ENCODE data around the gene CCL23.
A peak's percentile ranks its signal among the peaks of the same experiment; 100 is the strongest.

CCL23 gene

DNA sequence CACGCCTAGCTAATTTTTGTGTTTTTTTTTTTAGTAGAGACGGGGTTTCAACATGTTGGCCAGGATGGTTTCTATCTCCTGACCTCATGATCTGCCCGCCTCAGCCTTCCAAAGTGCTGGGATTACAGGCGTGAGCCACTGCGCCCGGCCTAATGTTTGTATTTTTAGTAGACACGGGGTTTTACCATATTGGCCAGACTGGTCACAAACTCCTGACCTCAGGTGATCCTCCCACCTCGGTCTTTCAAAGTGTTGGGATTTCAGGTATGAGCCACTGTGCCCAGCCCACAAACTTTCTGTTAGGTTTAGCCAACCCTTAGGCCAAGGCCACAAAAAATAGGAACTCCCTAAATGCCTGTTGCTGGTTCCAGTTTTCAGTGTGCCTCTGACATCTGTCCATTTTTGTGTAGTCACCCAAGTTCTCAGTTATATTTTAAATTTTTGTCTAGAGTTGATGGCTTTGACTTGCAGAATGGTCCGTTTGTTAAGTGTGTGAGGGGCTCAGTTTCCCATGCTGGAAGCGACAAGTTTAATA, 49.2 kb downstream of the CCL23 start:
- DNase-seq (ENCODE audit: low read depth in 1 of 2, low spot score in 1 of 2), result no peak

DNA sequence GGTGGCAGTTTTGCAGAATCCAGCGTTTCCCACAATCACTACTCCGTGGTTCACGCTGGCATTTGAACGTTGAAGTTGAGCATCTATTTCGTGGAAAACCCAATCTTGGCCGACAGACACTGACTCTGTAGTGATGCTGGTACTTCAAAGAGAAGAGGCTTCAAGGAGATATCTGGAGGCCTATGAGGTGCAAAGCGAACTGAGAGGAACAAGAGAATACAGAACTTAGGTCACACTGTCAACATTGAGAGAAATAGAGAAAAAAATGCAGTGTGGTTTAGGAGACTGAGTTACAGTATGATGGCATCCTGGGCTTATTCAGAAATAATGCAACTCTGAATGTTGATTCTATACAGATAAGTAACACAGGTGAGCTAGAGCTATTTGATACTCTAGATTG, 52.5 kb downstream of the CCL23 start:
- Histone ChIP-seq H3K27ac (replicated peaks) (no peak overlapping the region), H3K27me3 (ENCODE audit: insufficient read depth, poor library complexity, severe bottlenecking) (no peaks in the 10 kb centered on the region), H3K4me3 (replicated peaks; ENCODE audit: insufficient read depth, low read length) (no peak overlapping the region)
- no peak for TF ChIP-seq SPI1 (IDR thresholded peaks at IDR 0.05; ENCODE audit: borderline replicate concordance, low read depth)
- TF ChIP-seq, protein P1, sequence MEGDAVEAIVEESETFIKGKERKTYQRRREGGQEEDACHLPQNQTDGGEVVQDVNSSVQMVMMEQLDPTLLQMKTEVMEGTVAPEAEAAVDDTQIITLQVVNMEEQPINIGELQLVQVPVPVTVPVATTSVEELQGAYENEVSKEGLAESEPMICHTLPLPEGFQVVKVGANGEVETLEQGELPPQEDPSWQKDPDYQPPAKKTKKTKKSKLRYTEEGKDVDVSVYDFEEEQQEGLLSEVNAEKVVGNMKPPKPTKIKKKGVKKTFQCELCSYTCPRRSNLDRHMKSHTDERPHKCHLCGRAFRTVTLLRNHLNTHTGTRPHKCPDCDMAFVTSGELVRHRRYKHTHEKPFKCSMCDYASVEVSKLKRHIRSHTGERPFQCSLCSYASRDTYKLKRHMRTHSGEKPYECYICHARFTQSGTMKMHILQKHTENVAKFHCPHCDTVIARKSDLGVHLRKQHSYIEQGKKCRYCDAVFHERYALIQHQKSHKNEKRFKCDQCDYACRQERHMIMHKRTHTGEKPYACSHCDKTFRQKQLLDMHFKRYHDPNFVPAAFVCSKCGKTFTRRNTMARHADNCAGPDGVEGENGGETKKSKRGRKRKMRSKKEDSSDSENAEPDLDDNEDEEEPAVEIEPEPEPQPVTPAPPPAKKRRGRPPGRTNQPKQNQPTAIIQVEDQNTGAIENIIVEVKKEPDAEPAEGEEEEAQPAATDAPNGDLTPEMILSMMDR (IDR thresholded peaks at IDR 0.05; ENCODE audit: insufficient read depth, low read length), result no peak
- no peak for TF ChIP-seq GABPA (IDR thresholded peaks at IDR 0.05; ENCODE audit: low read depth)
- TF ChIP-seq, protein P2, sequence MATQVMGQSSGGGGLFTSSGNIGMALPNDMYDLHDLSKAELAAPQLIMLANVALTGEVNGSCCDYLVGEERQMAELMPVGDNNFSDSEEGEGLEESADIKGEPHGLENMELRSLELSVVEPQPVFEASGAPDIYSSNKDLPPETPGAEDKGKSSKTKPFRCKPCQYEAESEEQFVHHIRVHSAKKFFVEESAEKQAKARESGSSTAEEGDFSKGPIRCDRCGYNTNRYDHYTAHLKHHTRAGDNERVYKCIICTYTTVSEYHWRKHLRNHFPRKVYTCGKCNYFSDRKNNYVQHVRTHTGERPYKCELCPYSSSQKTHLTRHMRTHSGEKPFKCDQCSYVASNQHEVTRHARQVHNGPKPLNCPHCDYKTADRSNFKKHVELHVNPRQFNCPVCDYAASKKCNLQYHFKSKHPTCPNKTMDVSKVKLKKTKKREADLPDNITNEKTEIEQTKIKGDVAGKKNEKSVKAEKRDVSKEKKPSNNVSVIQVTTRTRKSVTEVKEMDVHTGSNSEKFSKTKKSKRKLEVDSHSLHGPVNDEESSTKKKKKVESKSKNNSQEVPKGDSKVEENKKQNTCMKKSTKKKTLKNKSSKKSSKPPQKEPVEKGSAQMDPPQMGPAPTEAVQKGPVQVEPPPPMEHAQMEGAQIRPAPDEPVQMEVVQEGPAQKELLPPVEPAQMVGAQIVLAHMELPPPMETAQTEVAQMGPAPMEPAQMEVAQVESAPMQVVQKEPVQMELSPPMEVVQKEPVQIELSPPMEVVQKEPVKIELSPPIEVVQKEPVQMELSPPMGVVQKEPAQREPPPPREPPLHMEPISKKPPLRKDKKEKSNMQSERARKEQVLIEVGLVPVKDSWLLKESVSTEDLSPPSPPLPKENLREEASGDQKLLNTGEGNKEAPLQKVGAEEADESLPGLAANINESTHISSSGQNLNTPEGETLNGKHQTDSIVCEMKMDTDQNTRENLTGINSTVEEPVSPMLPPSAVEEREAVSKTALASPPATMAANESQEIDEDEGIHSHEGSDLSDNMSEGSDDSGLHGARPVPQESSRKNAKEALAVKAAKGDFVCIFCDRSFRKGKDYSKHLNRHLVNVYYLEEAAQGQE (IDR thresholded peaks at IDR 0.05; ENCODE audit: insufficient replicate concordance, low read depth), result no peak
- no peak for TF ChIP-seq POLR2AphosphoS5 (IDR thresholded peaks at IDR 0.05; ENCODE audit: low read depth)
- no peak for DNase-seq (ENCODE audit: low read depth in 1 of 2, low spot score in 1 of 2)

More for the DNA sequence above, 49.2 kb downstream of the CCL23 start:
- TF ChIP-seq, protein P1 (IDR thresholded peaks at IDR 0.05; ENCODE audit: insufficient read depth, low read length), result no peak
- peak; percentile 63; the same call in 1 of the 2 replicates for TF ChIP-seq SPI1 (IDR thresholded peaks at IDR 0.05; ENCODE audit: borderline replicate concordance, low read depth)
- H3K27me3 ChIP-seq (ENCODE audit: insufficient read depth, poor library complexity, severe bottlenecking), result no peaks in the 10 kb centered on the region
- no peak overlapping the region for H3K4me3 ChIP-seq (replicated peaks; ENCODE audit: insufficient read depth, low read length)
- no peak overlapping the region for H3K27ac ChIP-seq (replicated peaks)

DNA sequence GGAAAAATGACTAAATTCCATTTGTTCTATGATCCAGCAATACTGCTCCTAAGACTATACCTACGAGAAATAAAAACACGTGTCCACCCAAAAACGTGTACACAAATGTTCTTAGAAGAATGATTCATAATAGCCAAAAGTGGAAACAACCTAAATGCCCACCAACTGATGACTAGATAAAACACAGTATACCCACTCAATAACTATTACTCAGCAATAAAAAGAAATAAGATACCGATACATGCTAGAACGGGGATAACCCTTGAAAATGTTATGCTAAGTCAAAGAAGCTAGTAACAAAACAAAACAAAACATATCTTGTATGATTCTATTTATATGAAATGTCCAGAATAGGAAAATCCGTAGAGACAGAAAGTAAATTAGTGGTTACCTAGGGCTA, 54.1 kb downstream of the CCL23 start:
- Histone ChIP-seq H3K4me3 (replicated peaks; ENCODE audit: insufficient read depth, low read length) (no peak overlapping the region), H3K27me3 (ENCODE audit: insufficient read depth, poor library complexity, severe bottlenecking) (no peaks in the 10 kb centered on the region), H3K27ac (replicated peaks) (no peak overlapping the region)
- DNase-seq (ENCODE audit: low read depth in 1 of 2, low spot score in 1 of 2), result no peak
- no peak for TF ChIP-seq SPI1 (IDR thresholded peaks at IDR 0.05; ENCODE audit: borderline replicate concordance, low read depth)
- TF ChIP-seq, protein P1 (IDR thresholded peaks at IDR 0.05; ENCODE audit: insufficient read depth, low read length), result no peak
- TF ChIP-seq POLR2AphosphoS5 (IDR thresholded peaks at IDR 0.05; ENCODE audit: low read depth), result no peak
- TF ChIP-seq GABPA (IDR thresholded peaks at IDR 0.05; ENCODE audit: low read depth), result no peak
- TF ChIP-seq, protein P2 (IDR thresholded peaks at IDR 0.05; ENCODE audit: insufficient replicate concordance, low read depth), result no peak
